Stimulated activated CD8-positive, alpha-beta memory T cell treated with anti-CD3 and anti-CD28 coated beads, Interleukin-4, amount 100 ng/mL, for 1 hour (primary cell): ENCODE results near the gene RSKR.
"Not testable (repeated sequence)": the region's sequence is repeated elsewhere in the genome, so short reads cannot be mapped to it uniquely, and the experiment has no call there.

Experiments
- DNase-seq, 2 donors: peaks; one replicate each; pipeline ENCODE4 v3.0.0-alpha.2; 2020; ENCODE audit warnings: low read depth in 2 of 2, low spot score in 1 of 2

Gene RSKR

DNA sequence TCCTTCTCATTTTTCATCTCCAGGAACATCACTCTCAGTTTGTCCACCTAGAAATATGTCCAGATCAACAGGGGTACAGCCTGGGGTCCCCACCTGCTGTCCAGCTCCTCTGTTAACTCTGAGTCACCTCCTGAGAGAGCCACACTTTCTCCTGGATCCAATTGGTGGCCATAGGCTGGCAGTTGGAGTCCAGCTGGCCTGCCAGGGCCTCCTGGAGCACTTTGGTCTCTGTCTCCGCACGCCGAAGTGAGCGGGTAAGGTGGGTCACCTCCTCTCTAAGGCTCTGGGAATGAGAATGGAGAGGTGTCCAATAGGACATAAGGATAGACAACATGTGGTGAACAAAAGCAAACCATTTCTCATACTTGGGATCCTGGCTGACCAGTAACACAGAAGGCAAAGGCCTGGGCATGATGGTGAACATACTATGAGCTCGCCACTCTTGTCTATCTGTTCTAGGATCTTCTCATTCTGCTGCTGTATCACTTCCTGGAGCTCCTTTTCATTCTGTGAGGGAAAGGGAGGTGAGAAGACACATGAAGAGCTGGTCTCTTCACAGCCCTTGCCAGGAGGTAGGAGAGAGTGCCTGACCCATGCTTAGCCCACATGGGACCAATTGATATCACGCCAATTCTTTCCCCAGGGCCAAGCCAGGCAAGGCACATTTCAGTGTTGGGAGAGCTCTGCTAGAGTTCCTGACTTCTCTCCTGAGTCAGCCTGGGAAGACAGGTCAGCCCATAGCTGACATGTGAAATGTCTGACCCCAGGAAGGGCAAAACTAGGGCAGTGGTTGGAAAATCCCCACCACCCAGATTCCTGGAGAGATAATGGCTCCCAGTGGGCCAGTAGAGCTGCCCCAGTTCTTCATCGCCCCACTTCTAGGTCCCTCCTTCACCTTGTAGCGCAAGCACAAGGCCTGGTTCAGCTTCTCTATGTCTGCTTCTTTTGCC, 35.5 kb downstream of the RSKR start:
- DNase-seq: no peak

DNA sequence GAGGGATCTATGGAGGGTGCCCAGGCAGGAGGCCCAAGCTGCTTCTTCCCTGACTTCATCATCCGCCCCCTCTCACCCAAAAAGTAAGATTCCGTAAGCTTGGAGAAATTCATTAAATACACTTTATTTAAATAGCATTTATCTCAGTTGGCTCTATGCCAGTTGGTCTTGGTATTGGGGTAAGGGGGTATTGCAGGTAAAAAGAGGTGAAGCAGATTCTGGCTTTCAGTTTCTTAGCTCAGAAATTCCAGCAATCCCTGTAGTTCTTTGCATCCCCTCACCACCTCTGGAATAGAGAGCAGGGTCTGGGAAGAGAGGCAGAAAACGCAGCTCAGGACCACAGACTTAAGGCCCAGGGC, 36.5 kb downstream of the RSKR start:
- DNase-seq: no peak

DNA sequence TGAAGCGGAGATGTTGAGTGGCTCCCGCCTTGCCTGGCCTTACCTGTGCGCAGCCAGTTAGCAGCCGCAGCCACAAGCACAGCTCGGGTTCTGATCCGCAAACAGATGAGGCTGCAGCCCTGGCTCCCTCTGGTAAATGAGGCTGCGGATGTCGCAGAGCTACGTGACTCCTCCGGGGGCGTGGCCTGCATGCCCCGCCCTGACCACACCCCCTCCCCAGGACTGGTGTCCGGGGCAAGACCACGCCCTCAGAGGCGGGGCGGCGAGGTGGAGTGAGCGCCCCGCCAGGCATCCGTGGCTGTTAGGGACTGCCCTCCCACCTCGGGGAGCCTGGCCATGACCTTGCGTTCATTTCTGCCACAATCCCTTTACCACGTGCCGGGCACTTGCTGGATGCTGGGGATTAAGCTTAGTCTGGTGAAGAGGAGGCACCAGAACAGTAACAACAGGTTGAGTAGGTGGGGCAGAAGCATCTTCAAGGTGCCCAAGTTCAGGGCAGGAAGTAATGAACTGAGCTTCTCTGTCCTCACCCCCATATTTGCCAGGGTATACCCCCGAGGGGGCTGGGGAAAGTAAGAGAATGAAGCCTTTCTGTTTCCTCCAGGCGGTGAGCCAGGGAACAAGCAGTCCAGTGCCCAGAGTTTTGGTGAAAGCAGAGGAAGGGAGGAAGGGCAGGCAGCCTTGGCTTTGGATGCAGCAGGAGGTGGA, 37.1 kb downstream of the RSKR start, which contains the start of gene ALDOC:
Gene ALDOC (minus strand): TSS at position 138 of the 708 bp plus-strand sequence. CDS start 1,363 bp downstream, outside the sequence.
- peak; percentile 94 to 95 for DNase-seq

- DNase-seq: not testable (repeated sequence)
Measured at GRCh38 chr17:28576016-28576415, 38.0 kb downstream of the RSKR start.

DNA sequence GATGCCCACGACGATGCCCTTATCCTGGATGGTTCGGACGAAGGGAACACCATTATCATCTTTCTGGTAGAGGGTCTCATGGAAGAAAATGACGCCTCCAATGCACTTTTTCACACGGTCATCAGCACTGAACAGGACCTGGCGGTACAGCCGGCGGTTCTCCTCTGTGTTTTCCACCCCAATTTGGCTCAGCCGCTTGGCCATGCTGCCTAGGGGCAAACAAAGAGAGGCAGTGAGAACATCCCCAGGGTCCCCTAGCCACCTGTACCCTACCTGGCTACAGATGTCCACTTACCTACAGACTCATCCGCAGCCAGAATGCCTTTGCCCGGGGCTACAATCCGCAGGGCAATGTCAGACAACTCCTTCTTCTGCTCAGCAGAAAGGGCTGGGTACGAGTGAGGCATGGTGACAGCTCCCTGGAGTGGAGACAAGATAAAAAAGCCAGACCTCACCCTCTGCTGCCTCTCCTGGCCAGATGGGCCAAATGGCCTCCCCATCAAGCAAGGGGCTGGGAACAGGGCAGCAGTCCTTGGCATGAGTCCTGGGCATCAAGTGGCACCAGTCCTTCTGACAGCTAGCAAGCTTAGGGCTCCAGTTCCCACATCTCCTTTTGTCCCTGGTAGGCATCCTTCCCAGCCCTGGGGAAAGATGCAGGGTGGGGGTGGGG, 38.7 kb downstream of the RSKR start:
- DNase-seq: no peak

- DNase-seq: no peak
Measured at GRCh38 chr17:28574526-28574925, 39.5 kb downstream of the RSKR start.

DNA sequence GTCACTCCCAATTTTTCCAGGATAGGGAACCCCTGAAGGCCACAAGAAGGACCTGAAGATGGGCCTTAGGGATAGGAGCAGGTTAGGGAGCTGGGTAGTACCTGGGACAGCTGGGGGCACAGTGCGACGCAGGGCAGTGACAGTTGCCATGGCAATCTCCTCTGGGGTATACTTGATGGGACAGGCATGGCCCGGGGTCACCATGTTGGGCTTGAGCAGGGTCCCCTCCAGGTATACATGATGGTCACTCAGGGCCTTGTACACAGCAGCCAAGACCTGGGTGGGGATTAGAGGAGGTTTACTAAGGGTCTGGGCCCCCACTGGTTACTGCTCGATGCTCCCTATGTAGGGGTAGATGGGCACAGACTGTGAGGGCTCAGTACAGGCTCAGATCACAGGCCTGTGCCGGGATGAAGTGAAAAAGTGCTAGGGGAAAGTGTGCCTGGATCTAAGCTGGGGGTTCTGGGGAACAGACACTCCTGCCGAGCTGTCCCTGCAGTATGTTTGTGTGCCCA, 40.0 kb downstream of the RSKR start:
- DNase-seq: no peak

GRCh38 chr17:28573521-28573920, 40.5 kb downstream of the RSKR start:
- DNase-seq: no peak

DNA sequence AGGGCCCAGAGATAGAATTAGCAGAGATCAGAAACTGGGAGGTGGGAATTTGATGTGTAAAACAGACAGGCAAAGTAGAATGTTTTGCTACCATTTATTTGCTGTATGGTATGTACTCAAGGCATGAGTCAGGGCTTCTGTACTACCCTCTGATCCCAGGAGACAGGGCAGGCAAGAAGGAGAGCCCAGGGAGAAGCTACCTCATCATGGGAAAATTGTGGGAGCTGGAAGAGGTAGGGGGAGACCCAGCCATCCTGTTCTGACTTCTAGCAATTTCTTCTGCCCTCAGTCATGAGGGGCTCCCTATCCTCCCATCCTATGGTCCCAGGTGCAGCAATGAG, 41.0 kb downstream of the RSKR start:
- no peak for DNase-seq

GRCh38 chr17:28572259-28573039, 41.5 kb downstream of the RSKR start:
- no peak for DNase-seq

DNA sequence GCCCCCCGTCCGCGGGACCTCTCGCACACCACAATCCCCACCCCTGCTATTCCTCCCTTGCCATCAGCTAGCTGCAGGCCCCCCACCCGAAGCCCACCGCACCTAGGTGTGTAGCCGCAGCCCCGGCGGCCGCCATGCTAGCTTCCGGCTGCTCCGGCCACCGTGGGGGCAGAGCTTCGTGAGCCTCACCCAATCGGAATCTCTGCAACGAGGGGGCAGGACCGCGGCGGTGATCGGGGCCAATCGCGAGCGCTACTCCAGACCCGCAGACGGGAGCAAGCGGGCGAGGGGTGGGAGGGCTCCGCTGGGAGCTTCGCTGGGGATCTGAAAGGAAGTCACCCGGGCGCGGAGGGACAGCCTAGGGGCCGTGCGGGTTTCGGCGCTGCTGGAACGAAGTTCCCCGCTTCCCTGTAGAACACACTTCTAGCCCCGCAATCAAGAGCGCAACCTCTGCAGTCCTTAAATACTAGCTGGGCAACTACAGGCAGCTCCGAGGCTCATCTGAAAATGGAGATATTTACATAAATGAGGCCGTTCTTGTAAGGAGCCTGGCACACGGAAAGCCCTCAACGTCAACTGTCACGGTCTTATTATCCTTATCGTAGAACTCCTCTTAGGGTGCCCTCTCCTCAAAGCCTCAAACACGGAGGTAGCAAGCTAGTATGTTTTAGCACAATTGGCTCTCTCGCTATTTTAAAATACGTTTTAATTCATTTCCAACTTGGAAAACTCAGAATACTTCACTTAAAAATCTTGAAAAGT, 42.4 kb downstream of the RSKR start, which contains the start of gene PIGS:
Gene PIGS (minus strand): TSS at position 164 of the 762 bp plus-strand sequence. CDS start 28 bp downstream, at position 136.
- peak; percentile 78 to 84 for DNase-seq

DNA sequence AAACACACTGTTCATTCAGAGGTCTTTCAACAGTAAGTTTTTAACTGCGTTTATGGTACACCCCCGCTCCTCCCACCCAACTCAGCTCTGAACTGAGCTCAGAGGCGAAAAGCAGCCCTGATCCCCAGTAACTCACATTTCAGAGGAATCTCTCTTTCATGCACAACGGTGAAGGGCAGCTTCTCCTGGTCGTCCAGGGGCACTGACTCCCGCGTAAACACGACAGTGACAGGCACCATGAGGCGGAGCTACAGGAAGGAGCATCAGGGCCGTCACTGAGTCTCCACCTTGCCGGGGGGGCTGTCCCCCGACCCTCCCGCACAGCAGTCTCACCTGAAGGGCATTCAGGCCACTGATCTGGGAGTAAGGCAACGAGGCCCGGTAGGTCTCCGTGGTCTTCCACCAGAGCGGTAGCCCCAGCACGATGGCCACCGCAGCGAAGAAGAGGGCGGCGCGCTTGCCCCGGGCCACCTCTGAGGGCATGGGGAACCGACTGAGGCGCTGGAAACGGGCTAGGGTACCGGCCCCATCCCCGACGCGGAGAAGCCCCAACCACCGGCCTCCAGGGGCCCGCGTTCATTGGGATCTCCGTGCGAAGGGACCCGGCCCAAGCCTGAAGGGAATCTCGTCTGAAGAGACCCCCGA, 43.1 kb downstream of the RSKR start:
- DNase-seq: no peak

- DNase-seq: no peak
Measured at GRCh38 chr17:28569446-28569845, 44.5 kb downstream of the RSKR start.

DNA sequence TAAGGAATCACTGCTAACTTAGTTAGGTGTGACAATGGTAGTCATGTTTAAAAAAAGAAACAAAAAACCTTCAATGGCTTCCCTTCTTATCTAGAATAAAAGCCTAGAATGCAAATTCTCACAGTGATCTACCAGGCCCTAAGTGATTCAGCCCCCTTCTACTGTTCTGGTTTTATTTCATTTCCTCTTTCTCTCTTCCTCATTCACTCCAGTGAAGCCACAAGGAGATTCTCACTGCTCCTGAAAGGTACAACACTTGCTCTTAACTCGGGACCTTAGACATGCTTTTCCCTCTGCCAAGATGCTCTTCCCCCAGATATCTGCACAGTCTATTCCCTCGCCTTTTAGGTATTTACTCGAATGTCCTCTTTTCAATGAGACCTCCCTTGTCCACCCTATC, 46.4 kb downstream of the RSKR start:
- DNase-seq: no peak

DNA sequence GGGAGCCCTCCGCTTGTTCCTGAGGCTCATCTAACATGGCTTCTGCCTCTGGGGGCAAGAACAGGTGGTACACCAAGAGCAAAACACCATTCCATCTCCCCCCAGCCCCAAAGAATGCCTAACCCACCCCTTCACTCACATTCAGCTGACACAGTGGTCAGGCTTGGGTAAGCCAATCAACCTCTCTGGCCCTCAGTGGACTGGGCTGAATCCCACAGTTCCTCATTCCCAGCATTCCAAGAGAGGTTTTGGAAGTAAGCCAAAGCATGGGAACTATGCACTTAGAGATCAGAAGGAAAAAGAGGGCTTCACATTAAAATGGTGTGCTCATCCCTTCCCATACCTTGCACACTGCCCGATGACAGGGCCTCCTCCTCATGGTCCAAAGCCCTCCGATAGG, 50.5 kb downstream of the RSKR start:
- DNase-seq: no peak
